Inflammatory macrophage treated with lipopolysaccharide for 1 hour (primary cell): ENCODE results near the gene COX6B1.
"Not testable (repeated sequence)": the region's sequence is repeated elsewhere in the genome, so short reads cannot be mapped to it uniquely, and the experiment has no call there.

Experiments
- DNase-seq, 2 donors: peaks; one replicate each; pipeline ENCODE4 v3.0.0-alpha.2; 2020 to 2022

COX6B1 gene

DNA sequence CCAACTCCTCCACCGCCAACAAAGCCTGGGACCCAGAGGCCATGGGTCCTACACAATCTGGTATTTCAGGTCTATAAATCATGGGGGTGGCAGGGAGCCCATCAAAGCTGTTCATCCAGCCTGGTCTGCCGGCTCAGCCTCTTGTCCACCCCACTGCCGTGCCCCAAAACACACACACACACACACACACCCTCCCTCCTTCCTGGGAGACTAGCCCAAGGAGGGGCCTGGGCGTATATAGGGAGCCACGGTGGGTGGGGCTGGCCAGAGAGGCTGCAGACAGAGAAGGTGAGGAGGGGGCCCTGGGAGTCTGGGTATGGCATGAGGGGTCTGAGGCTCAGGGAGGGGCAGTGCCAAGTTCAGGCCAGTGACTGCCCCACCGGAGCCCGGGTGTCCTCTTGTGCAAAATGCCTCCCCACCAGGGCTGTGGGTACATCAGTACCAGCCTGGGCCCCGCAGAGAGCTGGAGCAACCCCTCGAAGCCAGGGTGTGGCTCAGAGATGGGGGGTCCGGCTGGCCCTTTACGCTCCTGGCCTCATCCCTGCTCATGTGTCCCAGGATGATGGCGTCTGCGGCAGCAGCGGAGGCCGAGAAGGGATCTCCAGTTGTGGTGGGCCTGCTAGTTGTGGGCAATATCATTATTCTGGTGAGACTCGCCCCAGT is 18.3 kb downstream of the COX6B1 start, which contains the start of gene UPK1A:
UPK1A (plus strand) TSS at position 267 of the 663 bp plus-strand sequence; CDS start at position 563, 296 bp downstream.
- DNase-seq: no peak

DNA sequence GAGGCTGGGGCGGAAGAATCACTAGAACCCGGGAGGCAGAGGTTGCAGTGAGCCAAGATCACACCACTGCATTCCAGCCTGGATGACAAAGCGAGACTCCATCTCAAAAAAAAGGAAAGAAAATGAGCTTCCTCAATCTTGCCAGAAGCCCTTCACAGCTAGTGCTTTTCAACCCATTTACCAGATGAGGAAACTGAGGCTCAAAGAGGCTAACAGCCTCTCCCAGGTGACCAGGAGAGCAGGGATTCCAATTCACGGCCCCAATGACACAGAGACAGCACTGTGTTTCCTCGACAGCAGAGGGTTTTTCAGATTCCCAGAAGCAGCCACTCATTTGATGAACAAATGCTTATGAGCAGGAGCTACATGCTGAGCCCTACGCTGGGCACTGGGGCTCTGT is 21.4 kb downstream of the COX6B1 start:
- DNase-seq: no peak

DNA sequence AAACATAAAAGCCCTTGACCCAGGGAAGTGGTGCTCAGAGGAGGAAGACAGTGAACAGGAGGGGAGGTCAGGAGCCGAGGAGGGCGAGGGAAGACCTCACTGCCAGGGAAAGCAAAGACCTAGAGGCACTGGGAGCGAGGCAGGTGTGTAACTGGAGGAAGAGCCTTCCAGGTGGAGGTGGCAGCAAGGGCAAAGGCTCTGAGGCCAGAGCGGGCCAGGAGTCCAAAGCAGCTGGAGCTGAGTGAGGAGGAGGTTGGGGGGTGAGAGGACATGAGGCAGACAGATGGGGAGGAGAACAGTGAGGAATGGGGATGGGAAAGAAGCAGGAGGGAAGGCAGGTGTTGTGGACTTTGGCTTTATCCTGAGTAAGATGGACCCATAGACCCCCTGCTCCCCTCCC is 21.9 kb downstream of the COX6B1 start:
- DNase-seq: no peak

DNA sequence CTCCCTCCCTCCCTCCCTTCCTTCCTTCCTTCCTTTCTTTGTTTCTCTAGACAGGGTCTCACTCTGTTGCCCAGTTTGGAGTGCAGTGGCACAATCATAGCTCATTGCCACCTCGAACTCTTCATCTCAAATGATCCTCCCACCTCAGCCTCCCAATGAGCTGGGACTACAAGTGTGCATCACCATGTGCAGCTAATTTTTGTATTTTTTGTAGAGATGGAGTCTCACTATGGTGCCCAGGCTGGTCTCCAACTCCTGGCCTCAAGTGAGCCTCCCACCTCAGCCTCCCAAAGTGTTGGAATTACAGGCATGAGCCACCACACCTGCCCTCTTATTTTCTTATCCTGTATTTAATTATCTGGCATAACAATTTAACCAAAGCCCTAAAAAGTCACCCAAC is 22.6 kb downstream of the COX6B1 start:
- DNase-seq: no peak

DNA sequence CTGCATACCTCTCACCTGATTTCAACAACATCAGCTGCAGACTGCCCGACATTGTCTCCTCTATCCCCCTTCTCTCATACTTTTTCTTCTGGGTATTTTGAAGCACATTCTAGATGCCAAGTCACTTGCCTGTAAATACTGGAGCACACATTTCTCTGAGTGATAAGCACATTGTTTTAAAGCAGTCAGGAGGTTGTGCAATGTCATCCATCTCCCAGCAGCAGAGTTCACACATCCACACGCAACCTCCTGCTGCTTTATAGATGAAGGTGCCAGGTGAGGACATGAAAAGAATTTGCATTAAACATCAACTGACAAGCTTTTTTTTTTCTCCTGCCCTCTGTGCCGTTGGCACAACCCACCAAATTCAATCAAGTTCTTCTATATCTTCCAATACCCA is 23.7 kb downstream of the COX6B1 start:
- DNase-seq: no peak

- peak; percentile 37 to 46 for DNase-seq
Observed at GRCh38 chr19:35673121-35673804, 25.1 kb downstream of the COX6B1 start.

DNA sequence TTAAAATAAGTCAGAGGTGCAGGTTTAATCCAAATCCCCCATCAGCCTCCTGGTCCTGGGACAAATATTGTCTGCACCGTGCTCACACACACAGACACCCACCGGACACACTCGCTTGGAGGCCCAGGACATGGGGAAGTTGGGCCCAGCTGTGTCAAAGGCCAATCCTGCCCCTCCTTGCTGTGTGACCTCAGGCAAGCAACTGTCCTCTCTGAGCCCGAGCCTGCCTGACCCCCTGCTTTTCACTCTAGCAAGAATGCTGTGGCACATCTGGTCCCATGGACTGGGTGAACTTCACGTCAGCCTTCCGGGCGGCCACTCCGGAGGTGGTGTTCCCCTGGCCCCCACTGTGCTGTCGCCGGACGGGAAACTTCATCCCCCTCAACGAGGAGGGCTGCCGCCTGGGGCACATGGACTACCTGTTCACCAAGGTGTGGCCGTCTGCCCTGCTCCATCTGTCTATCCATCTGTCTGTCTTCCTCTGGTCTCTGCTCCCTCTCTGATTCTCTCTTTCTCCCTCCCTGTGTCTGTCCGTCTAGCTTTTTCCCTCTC is 27.5 kb downstream of the COX6B1 start:
- DNase-seq: no peak

DNA sequence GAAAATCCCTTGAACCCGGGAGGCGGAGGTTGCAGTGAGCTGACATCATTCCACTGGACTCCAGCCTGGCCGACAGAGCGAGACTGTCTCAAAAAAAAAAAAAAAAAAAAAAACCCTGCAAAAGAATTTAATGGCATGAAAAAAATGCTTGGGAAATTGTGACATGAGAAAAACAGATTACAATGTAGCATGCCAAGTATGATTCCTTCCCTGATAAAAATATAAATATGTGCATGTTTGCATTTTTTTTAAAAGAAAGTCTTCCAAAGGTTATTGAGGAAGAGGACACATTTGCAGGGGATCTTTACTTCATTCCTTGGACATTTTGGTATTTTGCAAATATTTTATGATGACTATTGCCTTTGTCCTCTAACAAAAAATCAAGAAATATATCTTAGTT is 41.7 kb downstream of the COX6B1 start:
- DNase-seq: no peak

GRCh38 chr19:35691106-35691505 is 43.0 kb downstream of the COX6B1 start:
- DNase-seq: not testable (repeated sequence)

DNA sequence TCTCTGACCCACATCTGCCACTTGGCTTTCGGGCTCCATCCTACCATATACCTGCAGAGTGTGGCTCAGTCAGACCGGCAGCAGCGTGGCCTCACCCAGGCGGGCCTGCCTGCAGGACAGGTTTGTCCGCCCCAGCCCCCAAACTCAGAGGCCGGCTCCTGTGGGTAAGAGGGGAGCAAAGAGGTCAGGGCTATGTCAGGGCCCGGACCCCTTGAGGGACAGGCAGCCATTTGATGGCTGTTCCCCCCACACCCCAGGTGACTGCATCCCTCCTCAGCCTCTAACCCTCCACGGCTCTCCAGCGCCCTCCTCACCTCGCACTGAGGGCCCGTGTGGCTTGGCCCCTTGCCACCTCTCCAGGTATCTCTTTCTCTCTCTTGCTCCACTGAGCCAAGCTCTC is 43.9 kb downstream of the COX6B1 start:
- DNase-seq: no peak

- DNase-seq: no peak
Observed at GRCh38 chr19:35693422-35693821, 45.3 kb downstream of the COX6B1 start.

DNA sequence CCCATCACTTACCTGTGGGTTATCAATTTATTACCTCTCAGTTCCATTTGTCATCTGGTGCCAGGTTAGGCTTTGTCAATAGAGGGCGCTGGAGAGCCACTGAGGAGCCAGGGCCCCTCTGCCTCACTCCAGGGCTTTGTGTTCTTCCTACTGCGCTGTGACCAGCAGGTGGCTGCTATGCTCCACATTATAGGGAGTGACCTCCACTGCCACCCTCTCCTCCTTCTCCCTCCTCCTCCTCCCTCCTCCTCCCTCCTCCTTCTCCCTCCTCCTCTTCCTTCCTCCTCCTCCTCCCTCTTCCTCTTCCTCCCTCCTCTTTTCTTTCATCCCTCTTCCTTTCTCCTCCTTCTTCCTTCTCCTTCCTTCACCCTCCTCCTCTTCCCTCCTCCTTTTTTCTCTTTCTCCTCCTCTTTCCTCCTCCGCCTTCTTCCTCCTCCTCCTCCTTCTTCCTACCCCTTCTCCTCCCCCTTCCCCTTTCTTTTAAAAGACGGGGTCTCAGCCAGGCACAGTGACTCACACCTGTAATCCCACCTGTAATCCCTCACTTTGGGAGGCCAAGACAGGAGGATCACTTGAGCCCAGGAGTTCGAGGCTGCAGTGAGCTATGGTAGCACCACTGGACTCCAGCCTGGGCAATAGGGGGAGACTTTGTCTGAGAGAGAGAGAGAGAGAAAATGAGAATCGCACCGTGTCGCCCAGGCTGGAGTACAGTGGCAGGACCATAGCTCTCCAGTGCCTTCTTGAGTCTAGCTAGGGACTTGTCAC is 45.9 kb downstream of the COX6B1 start:
- DNase-seq: peak; percentile 79 to 94

GRCh38 chr19:35695895-35696422 is 47.8 kb downstream of the COX6B1 start:
- DNase-seq: no peak

DNA sequence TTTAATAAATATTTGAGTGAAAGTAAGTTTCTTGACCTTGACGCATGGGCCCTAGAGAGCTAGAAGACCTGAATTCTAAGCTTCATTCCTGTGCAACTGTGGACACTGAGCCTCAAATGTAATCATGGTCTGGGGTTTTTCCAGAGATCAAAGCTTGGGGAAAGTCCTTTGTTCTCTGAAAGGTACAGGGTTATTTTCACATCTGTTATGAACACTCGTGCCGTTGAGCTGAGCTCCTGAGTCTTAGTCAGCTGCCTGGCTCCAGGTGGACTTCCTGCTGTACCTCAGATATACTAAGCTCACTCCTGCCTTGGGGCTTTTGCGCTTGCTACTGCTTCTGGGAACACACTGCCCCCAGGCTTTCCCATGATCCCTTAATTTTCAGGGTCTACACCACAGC is 48.7 kb downstream of the COX6B1 start:
- DNase-seq: no peak

DNA sequence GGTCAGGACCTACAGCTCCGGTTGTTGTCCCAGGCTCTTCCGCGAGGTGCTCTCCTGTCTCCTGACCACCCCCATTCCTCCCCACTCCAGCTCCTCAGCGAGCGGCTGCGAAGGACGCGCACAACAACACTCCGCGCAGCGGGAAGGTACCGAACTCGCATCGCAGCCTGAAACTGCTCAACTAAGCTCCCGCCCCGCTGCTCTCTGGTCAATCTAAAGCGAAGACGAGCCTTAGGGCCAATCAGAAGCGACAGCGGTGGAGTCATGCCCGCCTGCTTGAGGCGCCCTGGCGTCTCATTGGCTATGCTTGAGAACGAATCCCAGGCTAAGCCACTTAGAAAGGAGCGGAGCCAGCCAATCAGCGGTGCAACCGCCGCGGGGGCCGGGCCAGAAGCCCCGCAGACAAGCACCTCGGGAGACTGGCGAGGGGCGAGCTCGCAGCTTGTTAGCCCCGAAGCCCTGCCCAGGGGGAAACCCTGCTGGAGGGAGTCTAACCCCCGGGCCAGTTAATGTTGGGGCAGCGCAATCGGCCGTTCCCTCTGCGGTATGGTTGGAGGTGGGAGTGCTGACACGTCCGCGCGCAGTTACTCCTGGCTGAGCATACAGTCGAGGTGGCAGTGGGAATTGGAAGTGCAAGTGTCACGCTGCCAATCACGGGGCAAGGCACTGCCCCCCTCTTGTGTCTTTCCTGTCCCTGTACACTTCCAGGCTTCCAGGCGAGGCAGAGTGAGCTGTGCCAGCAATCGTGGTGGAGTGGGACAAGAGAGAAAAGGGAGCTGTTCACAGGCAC is 54.3 kb downstream of the COX6B1 start:
- peak; percentile 95 for DNase-seq

- DNase-seq: no peak
Observed at GRCh38 chr19:35703343-35703742, 55.2 kb downstream of the COX6B1 start.

DNA sequence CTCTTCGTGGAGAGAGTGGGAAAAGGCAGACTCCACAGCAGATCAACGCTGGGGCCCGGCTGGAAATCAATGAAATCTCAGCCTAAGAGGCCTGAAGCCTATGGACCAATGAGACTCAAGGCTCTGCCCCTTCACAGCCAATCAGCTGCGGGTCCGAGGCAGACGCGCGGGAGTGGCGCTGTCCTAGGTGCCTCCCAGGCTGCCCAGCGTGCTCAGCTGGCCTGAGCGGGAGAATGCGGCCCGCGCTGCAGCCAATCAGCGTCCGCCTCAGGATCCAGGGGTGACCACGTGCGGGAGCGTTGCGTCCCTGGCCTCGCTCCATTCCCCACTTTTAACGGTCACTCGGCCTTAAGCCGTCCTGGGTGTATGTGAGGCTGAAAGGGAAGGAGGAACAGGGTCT is 56.1 kb downstream of the COX6B1 start, which contains the start of gene ZBTB32:
ZBTB32 (plus strand) TSS at position 341 of the 400 bp plus-strand sequence. CDS start 10,069 bp downstream, outside the sequence.
- DNase-seq: peak; percentile 16 to 26
